Fibroblast of lung (primary cell): Measurements from ENCODE around the gene NTRK2.

Experiments used
- CTCF ChIP-seq, 2 donors: IDR thresholded peaks in 1 of 2; conservative IDR thresholded peaks in 1 of 2; 1 replicate in 1 of 2; 2 replicates in 1 of 2; pipeline ENCODE4 v1.5.1; 2011 to 2012; ENCODE audit warnings: low read length in 2 of 2, control low read depth in 1 of 2, inconsistent platforms in 1 of 2, low read depth in 1 of 2, mild to moderate bottlenecking in 1 of 2
- EZH2 ChIP-seq: IDR thresholded peaks from 2 replicates; pipeline ENCODE4 v1.5.1; 2012; ENCODE audit warnings: low read length, control low read depth, mild to moderate bottlenecking; ENCODE audit errors: missing control alignments

- TF ChIP-seq EZH2 (no peak), CTCF (conservative IDR thresholded peaks at IDR 0.05 in 1 of 2, IDR thresholded peaks at IDR 0.05 in 1 of 2; ENCODE audit: low read depth in 1 of 2, low read length in 2 of 2) (no peak)
These were observed 39.5 kb downstream of the NTRK2 start for GRCh38 chr9:84709056-84709455.
